ENCODE data around the gene RBM19. TPM values are rescaled to one million over a fixed set of nuclear protein-coding genes. Genes with fewer than 3 reads are reported as not detected.
"Not testable (repeated sequence)": the region's sequence is repeated elsewhere in the genome, so short reads cannot be mapped to it uniquely, and the experiment has no call there.

The RBM19 gene
- polyA plus RNA-seq, 1 donor: 19.1 TPM

- DNase-seq: no peak
Measured at GRCh38 chr12:113930249-113930648, 35.9 kb downstream of the RBM19 start.

DNA sequence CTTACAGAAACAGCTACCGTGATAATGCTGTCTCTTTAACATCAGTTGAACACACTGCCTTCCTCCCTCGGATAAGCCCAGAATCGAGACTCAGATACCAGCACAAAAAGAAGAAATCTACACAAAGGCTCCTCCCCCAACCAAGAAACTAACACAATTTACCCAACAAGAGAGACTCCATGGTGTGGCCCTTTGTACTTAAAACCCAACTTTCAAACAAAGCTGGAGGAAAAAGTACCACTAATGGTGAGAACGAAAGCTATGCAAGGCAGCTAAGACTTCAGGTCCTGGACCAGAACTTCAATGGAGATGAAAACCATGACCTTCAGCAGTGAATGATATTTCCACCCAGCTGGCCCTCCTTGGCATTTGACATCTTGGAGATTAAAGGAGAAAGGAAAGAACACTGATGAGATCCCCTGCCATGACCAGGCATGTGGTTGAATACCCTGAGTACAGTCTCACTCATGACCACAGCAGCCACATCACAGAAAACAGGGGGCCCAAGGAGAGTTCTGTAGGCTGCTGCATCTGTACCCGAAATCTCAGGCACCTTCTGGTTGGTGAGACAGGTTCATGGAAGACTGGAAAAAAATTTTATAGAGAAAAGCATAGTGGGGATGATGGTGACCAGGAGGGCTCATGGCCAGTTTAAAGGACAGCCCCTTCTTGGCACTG is 36.7 kb downstream of the RBM19 start:
- no peak for DNase-seq

GRCh38 chr12:113926788-113927187 is 39.3 kb downstream of the RBM19 start:
- no peak for DNase-seq

DNA sequence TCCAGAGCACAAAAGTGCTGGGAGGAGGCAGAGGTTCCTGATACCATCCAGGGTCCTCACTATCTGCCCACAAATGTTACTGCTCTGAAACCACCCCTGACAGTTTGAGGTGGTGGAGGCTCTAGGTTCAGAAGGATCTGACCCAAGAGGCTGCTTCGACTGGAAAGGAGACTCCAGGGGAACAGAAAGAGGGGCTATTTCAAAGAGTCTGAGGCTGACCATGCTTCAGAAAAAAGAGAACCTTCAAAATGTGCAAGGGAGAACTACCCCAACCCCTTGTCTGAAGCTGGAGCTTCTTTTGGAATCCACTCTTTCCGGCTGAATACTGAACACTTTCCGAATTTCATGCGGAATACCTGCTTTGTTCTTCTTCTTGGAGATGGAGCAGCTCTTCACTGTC is 41.8 kb downstream of the RBM19 start:
- no peak for DNase-seq

- DNase-seq: no peak
Measured at GRCh38 chr12:113923251-113923650, 42.9 kb downstream of the RBM19 start.

- no peak for DNase-seq
Measured at GRCh38 chr12:113921430-113921829, 44.7 kb downstream of the RBM19 start.

DNA sequence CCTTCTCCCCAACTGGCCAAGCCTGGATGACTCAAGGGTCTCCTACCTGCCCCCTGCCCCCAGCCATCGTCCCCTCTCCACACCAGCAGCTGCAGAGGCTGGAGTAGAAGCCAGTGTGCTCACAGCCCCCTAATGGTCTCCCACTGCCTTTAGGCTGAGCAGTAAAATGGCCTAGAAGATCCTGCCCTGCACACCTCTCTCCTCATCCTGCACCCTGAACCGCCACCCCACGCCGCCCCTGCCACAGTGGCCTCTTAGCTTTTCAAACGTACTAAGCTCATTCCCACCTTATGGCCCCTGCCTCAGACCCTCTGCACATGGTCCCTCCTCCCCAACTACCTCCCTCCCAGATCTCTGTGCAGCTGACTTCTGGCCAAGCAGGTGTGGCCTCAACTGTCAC is 46.3 kb downstream of the RBM19 start:
- no peak for DNase-seq

- no peak for DNase-seq
Measured at GRCh38 chr12:113918306-113918705, 47.8 kb downstream of the RBM19 start.

GRCh38 chr12:113917393-113917792 is 48.7 kb downstream of the RBM19 start:
- no peak for DNase-seq

DNA sequence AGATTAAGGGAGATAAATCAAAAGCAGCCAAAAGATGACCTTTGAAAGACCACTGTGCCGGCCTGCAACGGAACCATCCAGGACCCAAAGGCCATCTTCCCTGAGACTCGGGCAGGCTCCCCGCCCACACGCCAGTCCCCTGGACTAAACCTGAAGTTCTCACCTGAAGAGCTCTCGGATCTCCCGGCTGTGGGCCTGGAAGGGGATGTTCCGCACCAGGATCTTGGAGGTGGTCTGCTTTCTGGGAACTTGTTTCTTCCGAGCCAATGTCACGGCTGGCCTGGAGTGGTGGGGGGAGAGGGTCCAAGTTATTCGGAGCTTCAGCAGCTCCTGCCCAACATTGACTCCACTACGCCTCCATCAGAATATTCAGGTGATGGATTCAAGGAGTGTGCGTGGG is 51.3 kb downstream of the RBM19 start:
- no peak for DNase-seq

DNA sequence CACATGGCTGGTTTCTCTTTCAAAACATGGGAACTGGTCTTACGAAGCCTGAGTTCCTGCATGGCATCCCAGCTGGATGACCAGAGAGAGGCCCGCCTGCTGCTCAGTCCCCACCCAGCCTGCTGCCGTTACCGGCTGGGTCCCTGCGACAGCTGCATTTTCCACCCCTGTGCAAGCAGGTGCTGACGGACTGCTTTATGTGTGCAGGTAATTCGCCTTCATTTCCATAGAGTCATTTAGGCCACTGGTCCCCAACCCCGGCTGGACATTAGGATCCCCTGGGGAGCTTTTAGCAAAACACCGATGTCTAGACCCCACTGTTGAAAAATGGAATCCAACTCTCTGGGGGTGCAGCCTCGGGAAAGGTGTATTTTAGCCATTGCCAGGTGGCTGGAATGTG is 51.9 kb downstream of the RBM19 start:
- DNase-seq: no peak

GRCh38 chr12:113912760-113913329 is 53.3 kb downstream of the RBM19 start:
- DNase-seq: peak; percentile 63

- DNase-seq: no peak
Measured at GRCh38 chr12:113911971-113912759, 54.0 kb downstream of the RBM19 start.

GRCh38 chr12:113910751-113911272 is 55.3 kb downstream of the RBM19 start:
- no peak for DNase-seq

GRCh38 chr12:113909776-113910420 is 56.2 kb downstream of the RBM19 start:
- no peak for DNase-seq

GRCh38 chr12:113908584-113909100 is 57.5 kb downstream of the RBM19 start:
- no peak for DNase-seq

- no peak for DNase-seq
Measured at GRCh38 chr12:113907446-113908180, 58.5 kb downstream of the RBM19 start.

DNA sequence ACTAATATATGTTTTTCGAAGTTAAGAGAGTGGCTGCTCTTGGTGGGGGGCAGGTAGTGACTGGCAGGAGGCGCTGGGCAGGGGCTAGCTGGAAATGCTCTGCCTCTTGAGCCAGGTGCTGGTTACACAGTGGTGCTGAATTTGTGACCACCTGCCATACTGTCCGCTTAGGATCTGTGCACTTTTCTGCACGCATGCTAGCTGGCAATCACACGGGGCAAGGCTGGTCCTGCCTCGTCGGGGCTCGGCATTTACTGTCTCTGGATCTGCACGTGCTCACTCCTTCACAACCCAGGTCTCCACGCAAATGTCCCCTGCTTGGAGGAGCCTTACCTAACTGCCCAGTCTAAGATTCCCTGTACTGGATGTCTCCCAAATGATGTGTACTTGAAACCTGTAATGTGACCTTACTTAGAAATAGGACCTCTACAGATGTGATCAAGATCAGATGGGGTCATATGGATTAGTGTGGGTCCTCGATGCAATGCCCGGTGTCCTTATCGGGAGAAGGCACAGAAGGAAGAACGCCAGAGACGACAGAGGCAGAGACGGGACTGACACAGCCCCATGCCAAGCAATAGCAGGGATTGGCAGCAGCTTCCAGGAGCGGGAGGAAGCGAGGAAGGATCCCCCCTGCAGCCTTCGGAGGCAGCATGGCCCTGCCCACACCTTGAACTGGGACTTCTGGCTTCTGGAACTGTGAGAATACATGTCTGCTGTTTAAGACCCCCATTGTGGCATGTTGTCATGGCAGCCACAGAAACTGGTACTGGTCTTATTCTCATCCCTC is 59.5 kb downstream of the RBM19 start:
- no peak for DNase-seq

GRCh38 chr12:113905829-113906228 is 60.3 kb downstream of the RBM19 start:
- no peak for DNase-seq

GRCh38 chr12:113903381-113903863 is 62.7 kb downstream of the RBM19 start:
- no peak for DNase-seq

DNA sequence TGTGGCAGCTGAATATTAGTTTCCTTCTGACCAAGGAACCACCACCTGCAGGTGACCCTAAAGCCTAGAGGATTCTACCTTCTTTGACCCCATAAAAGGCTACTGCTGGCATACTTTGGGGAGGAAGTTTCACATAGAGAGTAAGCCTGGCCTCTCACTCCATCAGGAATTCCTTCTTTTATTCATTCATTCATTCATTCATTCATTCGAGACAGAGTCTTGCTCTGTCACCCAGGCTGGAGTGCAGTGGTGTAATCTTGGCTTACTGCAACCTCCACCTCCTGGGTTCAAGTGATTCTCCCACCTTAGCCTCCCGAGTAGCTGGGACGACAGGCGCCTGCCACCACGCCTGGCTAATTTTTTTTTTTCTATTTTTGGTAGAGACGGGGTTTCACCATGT is 64.8 kb downstream of the RBM19 start:
- DNase-seq: not testable (repeated sequence)
